HG03060 (cell line): ENCODE measurements around the gene TINAG.

Experiments used
- ATAC-seq: cut with Tn5 transposase; IDR thresholded peaks from one replicate; pipeline ENCODE4 v1.9.1; 2021; ENCODE audit warnings: low read depth, moderate number of reproducible peaks; ENCODE audit not compliant: unreplicated experiment

The TINAG gene, protein sequence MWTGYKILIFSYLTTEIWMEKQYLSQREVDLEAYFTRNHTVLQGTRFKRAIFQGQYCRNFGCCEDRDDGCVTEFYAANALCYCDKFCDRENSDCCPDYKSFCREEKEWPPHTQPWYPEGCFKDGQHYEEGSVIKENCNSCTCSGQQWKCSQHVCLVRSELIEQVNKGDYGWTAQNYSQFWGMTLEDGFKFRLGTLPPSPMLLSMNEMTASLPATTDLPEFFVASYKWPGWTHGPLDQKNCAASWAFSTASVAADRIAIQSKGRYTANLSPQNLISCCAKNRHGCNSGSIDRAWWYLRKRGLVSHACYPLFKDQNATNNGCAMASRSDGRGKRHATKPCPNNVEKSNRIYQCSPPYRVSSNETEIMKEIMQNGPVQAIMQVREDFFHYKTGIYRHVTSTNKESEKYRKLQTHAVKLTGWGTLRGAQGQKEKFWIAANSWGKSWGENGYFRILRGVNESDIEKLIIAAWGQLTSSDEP

DNA sequence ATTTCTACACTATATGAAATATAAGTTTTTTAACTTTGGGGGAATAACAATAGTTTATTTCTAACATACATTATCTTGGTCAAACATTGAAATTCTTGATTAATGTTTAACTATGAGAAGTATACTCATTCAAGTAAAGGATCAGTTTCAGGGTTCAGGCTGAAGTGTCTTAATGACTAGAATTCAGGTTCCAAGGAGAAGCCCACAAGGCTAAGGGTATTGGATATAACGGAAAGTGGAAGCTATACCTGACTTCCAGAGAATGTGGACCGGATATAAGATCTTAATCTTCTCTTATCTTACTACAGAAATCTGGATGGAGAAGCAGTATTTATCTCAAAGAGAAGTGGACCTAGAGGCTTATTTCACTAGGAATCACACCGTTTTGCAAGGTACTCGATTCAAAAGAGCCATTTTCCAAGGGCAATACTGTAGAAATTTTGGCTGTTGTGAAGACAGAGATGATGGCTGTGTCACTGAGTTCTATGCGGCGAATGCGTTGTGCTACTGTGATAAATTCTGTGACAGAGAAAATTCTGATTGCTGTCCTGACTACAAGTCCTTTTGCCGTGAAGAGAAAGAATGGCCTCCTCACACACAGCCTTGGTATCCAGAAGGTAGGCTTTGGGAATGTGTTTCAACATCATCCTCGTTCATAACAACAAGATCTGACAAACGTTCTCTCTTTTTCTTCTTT lies at the start of gene TINAG:
Gene TINAG (plus strand): TSS at position 153 of the 697 bp plus-strand sequence. CDS start 110 bp downstream, at position 263.
- ATAC-seq, result peak; percentile 30

DNA sequence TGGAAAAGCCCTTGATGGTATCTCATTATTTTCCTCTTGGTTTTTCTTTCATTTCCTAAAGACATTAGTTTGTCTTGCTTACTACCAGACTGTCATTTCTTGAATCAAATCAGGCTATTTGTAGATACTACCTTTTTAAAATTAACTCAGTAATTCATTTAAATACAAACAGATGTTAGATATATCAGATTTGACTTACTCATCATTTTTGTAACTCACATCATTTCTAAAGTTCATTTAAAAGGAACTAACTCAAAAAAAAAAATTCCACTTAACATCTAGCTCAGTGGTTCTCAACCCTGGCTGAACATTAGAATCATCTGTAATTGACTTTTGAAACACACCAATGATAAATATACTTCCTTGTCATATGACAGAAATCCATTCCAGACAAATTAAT lies 48.2 kb upstream of the TINAG start:
- ATAC-seq, result no peak

DNA sequence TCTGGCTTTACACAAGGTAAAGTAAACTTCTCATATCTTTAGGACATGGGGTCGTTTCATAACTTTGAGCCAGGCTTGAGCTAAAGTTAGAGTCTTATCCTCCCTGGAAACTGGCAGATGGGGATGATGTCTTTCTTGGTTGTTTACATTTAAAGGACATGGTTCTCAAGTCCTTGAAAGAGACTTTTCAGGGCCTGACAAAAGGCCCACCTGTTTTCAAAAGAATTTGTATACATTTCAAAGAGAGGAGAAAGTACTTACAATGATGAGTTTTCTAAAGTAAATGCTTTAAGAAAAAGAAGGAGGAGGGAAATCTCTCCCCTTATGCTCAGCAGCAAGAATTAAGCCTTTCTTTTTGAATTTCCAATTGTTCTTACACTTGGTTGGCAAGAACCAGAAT lies 45.7 kb upstream of the TINAG start:
- no peak for ATAC-seq

DNA sequence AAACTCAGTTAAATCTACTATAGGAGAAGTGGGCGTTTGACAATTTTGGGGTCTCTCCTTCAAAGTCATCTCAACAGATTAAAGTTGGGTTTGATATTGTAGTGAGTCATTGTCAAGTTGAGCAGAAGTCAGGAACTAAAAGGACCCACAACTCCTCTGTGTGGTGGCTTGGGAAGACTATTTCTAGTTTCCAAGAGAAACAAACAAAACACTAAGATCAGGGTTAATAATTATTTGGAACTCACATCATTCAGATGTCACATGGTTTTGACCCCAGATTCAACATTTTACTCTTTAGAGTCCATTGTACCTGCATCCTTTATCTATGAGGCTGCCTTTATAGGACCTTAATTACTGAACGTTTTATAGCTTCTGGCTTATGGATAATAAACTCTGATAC lies 45.3 kb upstream of the TINAG start:
- ATAC-seq, result no peak

DNA sequence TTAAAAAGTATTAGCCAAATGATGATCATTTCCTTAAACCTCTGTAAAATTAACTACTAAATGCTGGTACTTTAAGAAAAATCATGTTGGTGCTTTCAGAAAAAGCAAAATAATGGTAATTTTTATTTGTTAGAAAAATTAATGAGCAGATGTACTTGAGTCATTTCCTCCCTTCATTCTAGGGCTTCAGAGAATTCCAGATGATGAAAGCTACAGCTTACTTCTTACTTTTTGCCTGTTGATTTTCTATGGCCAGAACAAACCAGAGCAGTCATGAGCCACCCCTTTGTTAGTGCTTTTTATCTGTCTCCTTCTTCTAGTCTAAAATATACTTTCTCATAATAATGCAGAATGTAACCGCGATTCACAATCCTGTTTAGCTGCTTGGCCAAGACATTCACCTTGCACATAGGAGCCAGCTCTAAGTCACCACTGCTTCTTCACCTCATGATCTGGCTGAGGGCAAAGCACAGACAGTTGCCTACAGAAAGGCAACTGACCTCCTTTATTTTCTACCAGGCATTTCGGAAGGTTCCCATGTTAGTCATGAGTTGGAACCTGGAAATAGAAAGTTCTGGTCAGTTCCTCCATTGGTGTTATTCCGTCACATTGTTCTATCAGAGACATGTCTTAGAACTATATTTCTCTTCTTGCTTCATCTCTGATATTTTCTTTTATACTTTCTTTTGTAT lies 43.5 kb upstream of the TINAG start:
- ATAC-seq, result no peak

DNA sequence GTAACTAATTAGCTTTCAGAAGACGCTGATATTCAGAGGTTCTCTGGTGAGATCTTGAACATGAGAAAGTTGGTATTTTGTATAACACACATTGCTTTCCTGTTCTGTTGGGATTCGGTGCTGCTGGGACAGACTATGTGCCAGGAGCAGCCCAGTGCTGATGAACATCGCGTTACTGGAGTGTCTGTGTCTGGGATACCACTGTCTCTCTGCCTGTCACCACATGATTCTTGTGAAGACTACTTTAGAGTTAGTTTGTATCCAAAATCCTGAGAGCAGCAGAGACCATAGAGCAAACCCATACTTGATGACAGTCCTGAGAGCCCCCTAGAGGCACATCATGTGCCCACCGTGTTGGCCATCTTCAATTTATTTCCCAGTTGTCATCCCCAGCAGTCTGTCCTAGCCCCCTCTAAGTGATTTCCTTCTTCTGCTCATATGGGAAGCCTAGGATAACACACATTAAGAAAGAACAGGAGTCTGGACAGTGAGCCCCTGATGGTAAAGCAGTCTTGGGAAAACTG lies 41.8 kb upstream of the TINAG start:
- ATAC-seq, result no peak

DNA sequence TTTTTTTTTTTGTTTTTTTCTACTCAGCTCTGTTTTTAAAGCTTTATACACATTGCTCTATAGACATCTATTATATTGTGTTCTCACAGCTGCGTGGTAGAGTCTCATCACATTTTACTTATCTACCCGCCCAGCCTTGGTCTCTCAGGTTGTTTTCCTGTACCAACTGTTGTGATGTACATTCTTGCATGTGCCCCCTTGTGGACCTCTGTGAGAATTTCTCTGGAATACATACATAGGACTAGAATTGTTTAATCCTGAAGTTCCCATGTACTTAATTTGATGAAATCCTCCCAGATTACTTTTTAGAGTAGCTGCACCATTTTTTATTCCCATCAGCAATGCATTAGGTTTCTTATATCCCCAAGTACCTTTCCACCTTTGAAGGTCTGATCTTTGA lies 40.4 kb upstream of the TINAG start:
- ATAC-seq, result no peak

DNA sequence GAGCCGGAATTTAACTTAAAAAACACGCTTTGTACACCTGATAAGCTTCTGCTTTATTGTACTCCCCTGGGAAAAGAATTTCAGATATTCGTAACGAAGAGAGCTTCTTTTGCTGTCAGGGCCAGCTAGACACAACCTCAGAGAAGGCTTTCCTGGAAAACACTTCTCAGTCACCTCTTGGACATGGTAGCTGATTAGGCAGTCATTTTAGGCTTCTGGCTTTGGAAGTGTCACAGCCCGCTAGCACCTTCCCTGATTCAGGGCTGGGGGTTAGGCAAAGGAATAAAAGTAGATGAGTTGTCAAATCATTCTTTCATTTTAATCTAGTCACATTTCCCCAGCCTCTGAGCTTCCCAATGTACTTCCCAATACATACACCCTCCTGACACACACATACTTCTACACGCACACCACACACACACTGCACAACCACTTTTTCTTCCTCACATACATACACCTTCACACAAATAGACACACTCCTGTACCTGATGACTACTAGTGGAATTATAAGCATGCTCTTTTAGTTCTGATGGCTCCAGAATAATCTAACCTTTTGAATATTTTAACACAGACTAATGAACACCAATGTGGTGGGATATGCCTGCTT lies 34.9 kb upstream of the TINAG start:
- ATAC-seq, result no peak

DNA sequence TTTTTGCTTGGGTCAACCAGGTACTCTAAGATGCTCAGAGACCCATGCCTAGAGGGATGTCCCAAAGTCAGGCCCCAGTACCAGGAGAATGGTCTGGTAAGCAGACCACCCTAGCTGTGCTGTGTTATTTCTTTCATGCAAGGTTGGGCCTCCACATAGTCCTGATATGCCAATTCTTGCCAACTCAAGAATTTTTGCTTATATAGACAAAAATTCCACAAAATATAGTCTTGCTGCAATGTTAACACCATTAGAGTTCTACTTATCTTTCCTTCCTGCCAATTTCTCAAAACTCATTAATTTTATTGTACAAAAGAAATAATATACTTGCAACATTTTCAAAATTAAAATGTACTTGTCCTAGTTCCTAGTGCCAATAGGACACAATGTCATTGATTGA lies 33.9 kb upstream of the TINAG start:
- ATAC-seq, result no peak

DNA sequence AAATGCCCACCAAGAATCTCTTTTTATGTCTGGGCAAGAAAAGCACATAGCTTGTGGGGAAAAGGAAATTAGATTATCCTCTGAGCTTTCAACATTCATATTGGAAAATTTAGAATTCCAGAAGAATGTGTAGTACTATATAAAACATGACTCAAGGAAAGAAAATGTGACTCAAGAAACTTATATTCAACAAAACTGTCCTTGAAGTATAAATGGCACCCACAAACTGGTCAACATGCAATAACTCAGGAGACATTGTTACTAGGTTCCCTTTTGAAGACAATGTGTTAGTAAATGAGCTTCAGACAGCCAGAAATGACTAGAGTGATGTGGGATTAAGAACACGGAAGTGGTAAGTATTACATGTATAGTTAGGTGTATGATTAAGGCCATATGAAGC lies 26.1 kb upstream of the TINAG start:
- no peak for ATAC-seq

DNA sequence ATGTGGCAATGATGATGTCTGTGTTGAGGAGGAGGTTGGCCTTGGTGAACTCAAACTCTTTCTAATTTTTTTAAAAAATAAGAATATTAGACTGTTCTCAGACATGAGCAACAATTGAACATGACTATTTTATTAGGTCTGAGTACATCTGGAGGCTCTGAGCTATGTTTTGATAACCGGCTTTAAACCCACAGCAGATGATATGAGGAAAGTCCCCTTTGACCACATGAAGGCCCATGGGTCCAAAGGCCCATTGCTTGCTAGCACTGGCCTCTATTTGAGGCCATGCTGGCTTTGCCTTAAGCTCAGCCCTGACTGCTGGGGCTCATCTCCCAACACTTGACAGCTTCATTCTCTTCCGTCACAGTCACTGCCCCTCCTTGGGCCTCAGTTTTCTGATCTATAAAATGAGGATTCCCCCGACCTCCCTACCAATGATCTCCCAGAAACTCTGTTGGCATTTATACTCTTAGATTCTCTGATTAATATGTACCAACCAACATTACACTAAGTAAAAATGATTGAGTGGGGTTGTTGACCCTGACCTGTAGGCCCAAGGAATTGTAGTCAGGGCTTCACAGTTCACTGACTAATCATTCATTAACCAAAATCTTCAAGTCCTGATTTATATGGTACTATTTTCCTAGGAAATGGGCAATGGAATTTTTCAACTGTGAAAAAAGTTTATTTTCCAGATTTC lies 23.9 kb upstream of the TINAG start:
- ATAC-seq, result no peak

DNA sequence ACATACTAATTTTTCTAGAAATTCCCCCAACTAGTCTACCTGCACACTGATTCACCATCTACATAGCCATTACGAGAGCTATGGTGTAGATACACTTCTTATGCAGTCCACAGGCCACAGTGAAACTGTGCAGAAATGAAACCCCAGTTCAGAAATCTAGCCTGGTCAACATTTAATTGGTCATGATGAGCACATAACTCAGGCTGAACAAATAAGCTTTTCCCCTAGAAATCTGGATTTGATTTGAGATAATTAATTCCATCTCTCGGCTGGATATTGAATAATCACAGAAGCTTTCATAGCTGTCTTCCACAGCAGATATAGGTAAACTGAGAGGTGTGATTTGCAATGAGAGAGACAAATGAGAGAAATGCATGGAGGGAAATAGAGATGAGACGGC lies 22.6 kb upstream of the TINAG start:
- ATAC-seq, result no peak

DNA sequence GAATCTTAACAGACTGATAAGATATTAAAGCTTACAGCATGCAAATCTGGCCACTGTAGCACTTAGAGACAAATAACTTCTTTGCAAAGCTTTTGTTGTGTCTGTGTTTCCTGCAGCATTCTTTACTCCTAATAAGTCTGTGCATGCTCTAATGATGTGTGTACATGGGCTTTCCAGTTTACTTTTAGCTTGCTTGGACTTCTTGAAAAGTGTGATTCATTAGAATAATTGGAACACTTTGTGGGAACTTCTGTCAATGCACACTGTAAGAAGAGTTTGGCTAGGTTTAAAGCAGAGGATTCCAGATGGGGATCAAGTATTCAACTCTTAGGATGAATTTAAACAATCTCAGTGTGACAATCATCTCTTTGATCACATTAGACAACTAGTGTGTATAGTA lies 22.1 kb upstream of the TINAG start:
- no peak for ATAC-seq

DNA sequence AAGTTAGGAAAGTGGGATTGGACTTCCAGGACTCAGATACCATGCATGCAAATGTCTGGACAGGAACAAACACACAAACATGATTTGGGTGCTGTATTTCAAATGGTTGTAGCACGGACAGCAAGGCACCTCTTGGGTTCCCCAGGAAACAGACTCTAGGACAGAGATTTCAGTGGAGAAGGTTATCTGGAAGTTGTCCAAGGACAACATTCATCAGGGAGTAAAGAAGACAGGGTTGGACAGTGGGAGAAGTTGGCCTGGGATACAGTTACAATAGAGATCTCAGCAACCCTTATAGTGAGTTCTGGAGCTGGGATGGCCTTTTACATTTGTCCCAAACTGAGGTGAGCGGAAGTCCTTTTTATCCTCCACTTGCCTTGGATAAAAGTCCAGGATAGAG lies 19.8 kb upstream of the TINAG start:
- no peak for ATAC-seq

DNA sequence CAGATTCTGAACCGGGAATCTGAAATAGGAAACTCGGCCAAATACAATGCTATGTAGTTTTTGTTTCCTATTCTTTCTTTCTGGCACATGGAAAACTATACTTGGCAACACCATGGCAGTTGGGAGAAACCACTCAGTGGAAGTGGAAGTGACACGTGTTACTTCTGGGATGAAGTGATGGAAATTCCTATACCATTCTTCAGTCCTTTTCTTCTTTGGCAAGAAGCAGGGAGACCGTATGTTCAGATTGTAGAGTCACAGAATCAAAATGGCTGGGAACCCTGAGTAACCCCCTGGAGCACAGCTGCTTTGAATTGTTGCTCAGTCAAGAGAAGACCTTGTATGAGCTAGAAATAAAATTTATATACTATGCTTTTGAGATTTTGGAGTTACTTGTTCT lies 18.8 kb upstream of the TINAG start:
- no peak for ATAC-seq

DNA sequence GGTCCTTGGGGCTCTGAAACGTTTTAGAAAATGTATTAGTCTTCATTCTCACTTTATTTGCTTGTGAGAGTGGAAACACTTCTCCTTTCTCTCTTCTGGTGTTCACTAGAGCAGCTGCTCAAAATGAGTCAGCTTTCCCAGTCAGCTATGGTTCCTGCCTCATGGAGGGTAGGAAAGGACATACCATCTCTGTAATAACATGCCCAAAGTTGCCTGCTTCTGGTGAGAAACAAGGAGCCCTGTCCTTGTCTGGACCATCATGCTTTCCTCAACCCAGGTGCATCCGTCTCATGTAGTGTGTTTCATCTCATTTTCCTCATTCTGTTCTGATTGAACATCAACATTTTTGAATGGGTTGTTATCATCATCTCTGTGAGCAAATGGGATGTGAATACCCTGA lies 17.1 kb upstream of the TINAG start:
- ATAC-seq, result no peak

DNA sequence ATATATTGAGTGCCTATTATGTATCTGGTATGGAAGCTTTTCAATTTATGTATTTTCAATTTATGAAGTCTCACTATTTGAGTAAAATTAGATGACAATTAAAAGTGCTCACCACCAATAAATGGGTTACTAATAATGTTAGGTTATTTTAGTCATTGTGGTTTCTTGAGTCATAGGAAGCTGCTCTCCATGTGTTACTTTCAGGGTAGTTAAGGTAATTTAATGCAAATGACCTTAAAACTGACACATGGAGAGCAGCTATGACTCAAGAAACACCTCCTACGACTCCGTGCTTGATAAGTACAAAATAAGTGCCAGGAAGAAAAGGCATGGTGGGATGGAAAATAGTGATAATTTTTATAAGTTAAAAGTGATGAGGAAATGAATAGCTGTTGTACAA lies 16.5 kb upstream of the TINAG start:
- ATAC-seq, result peak; percentile 95

DNA sequence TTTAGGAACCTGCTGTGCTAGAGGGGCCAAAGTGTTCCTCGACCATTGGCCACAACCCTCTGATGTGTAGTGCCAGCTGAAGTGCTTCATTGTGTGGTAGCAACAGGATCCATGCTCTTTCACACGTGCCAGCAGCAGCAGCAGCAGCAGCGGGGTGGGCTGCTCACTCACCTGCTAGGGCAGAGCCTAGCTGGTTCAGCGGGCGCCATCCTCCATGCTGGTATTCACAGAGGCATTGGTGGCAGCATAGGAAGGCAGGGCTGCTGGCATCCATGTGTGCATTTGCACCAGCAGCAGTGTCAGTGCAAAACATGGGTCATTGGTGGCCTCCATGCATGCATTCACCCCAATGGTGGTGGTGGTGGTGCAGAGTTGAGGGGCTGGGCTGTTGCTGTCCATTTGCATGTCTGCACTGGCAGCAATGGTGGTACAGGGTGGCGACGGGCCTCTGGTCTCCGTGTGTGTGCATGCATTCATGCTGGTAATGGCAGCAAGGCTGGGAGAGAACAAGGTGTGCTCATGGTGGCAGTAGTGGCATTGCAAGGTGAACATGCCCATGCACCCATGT lies 13.2 kb upstream of the TINAG start:
- no peak for ATAC-seq

DNA sequence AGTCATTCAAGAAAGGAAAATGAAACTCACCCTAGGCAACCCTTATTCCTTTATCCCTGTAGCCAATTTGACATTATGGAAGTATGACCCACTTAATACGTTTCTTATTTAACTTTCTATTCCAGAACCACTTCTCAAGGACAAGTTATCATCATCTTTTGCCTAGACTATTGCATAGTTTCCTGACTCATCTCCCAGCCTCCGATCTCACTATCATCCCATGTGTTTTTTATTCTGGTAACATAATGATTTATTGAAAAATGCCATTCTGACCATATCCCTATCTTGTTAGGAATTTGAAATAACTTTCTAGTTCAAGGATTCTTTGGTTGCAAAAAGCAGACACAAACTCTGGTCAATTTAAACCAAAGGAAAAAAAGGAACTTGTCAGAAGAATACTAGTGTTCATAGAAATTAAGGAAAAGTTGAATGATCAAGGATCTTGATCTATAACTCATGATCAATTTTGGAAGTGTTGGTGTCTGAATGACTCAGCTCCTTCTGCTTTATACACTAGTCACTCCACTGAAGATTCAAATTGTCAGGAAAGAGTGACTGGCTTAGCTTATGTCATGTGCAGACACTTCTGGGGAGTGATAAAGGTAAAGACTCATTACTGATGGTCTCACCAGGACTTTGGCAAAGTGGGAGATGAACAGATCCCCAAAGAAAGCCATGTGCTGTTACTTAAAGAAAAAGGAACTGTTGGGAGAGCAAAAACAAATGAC lies 8.5 kb upstream of the TINAG start:
- no peak for ATAC-seq
